Measurements from ENCODE around the gene CD22. TPM values are rescaled to one million over a fixed set of nuclear protein-coding genes. Genes with fewer than 3 reads are reported as not detected.

Gene CD22
- total and polyA plus RNA-seq, 2 donors (not counting 1 experiment from before 2014, with no cell fraction given) = 692 to 1,437 TPM

- no peaks in the 10 kb centered on the region for H3K27me3 Mint-ChIP-seq
- Histone ChIP-seq H3K9me3 (ENCODE audit: control extremely low read depth in 1 of 3, control insufficient read depth in 2 of 3, insufficient read depth in 1 of 3, low read length in 2 of 3) (no peaks in the 10 kb centered on the region), H3K4me1 (ENCODE audit: control insufficient read depth in 2 of 2, insufficient read depth in 2 of 2, low read length in 2 of 2) (peaks cover 72 to 91% of the 10 kb centered on the region in 2 donors), H3K4me3 (ENCODE audit: control extremely low read depth in 1 of 5, extremely low read depth in 1 of 5, insufficient read depth in 1 of 5, low read depth in 2 of 5, low read length in 4 of 5) (no peak overlapping the region), H3K27me3 (replicated peaks in 1 of 4; ENCODE audit: control extremely low read depth in 1 of 4, control insufficient read depth in 3 of 4, insufficient read depth in 4 of 4, low read length in 3 of 4) (no peaks in the 10 kb centered on the region), H3K27ac (ENCODE audit: low read length in 2 of 2) (no peak overlapping the region), H3K36me3 (replicated peaks in 1 of 2; ENCODE audit: control extremely low read depth in 1 of 2, control insufficient read depth in 1 of 2, extremely low read depth in 1 of 2, insufficient read depth in 2 of 2, low read length in 1 of 2) (peaks cover 7 to 93% of the 10 kb centered on the region in 2 experiments), H2AFZ (ENCODE audit: insufficient read depth, low read depth, low read length, poor library complexity, severe bottlenecking) (no peak overlapping the region), H4K20me1 (ENCODE audit: control insufficient read depth, insufficient read depth, low read length, poor library complexity, severe bottlenecking) (peaks cover 100% of the 10 kb centered on the region), H3K79me2 (ENCODE audit: control insufficient read depth, insufficient read depth, low read length) (peaks cover 55% of the 10 kb centered on the region), H3K9ac (ENCODE audit: low read length) (no peak overlapping the region), H3K4me2 (replicated peaks; ENCODE audit: low read depth, low read length, poor library complexity, severe bottlenecking) (no peak overlapping the region)
- DNase-seq = no peak
- intact Hi-C loops (cut with micrococcal nuclease) = loop anchor here (10.0 kb wide), 1 partner anchor 374 kb away; the partner anchor contains the start of gene KMT2B
- H3K4me3 Mint-ChIP-seq = no peak overlapping the region
- TF ChIP-seq EZH2 (IDR thresholded peaks at IDR 0.05; ENCODE audit: borderline replicate concordance, insufficient read depth, low read depth, low read length, poor library complexity, severe bottlenecking) (no peak), CTCF (IDR thresholded peaks at IDR 0.05) (no peak)
- ChIA-PET CTCF (interaction anchor here (0.7 to 1.7 kb wide), 2 partner anchors 13 to 23 kb away, joined by 3 to 7 read pairs; no protein-coding TSS in a partner anchor), POLR2A (no interaction called here)
- H3K27ac Mint-ChIP-seq = peak overlapping the region; percentile 41
- no peaks in the 10 kb centered on the region for H3K9me3 Mint-ChIP-seq (ENCODE audit: insufficient read depth)
- no peak for ATAC-seq (ENCODE audit: low read depth)
- 96% methylated on average over 8 of the region's 11 CpGs for WGBS (ENCODE audit: insufficient coverage)
- peaks cover 76% of the 10 kb centered on the region for H3K4me1 Mint-ChIP-seq
Observed at GRCh38 chr19:35340431-35340830, 11.4 kb downstream of the CD22 start.

GRCh38 chr19:35341006-35341405 is 12.0 kb downstream of the CD22 start:
- Histone ChIP-seq H2AFZ (ENCODE audit: insufficient read depth, low read depth, low read length, poor library complexity, severe bottlenecking) (no peak overlapping the region), H3K4me3 (ENCODE audit: control extremely low read depth in 1 of 5, extremely low read depth in 1 of 5, insufficient read depth in 1 of 5, low read depth in 2 of 5, low read length in 4 of 5) (no peak overlapping the region)
- POLR2A ChIA-PET = no interaction called here

More at GRCh38 chr19:35341006-35341405, 12.0 kb downstream of the CD22 start:
- peaks cover 72 to 91% of the 10 kb centered on the region in 2 donors for H3K4me1 ChIP-seq (ENCODE audit: control insufficient read depth in 2 of 2, insufficient read depth in 2 of 2, low read length in 2 of 2)
- Mint-ChIP-seq H3K9me3 (ENCODE audit: insufficient read depth) (no peaks in the 10 kb centered on the region), H3K4me3 (no peak overlapping the region), H3K27me3 (no peaks in the 10 kb centered on the region), H3K4me1 (peaks cover 76% of the 10 kb centered on the region), H3K27ac (peak overlapping the region; percentile 83)
- no peaks in the 10 kb centered on the region for H3K27me3 ChIP-seq (replicated peaks in 1 of 4; ENCODE audit: control extremely low read depth in 1 of 4, control insufficient read depth in 3 of 4, insufficient read depth in 4 of 4, low read length in 3 of 4)
- no peak for TF ChIP-seq CTCF (IDR thresholded peaks at IDR 0.05)
- TF ChIP-seq EZH2 (IDR thresholded peaks at IDR 0.05; ENCODE audit: borderline replicate concordance, insufficient read depth, low read depth, low read length, poor library complexity, severe bottlenecking) = no peak
- no peak overlapping the region for H3K9ac ChIP-seq (ENCODE audit: low read length)
- H4K20me1 ChIP-seq (ENCODE audit: control insufficient read depth, insufficient read depth, low read length, poor library complexity, severe bottlenecking) = peaks cover 100% of the 10 kb centered on the region
- H3K27ac ChIP-seq (ENCODE audit: low read length in 2 of 2) = peak overlapping the region in 1 of 2 donors; percentile 32
- ATAC-seq (ENCODE audit: low read depth) (no peak), DNase-seq (no peak)
- H3K4me2 ChIP-seq (replicated peaks; ENCODE audit: low read depth, low read length, poor library complexity, severe bottlenecking) = no peak overlapping the region
- peaks cover 7 to 93% of the 10 kb centered on the region in 2 experiments for H3K36me3 ChIP-seq (replicated peaks in 1 of 2; ENCODE audit: control extremely low read depth in 1 of 2, control insufficient read depth in 1 of 2, extremely low read depth in 1 of 2, insufficient read depth in 2 of 2, low read length in 1 of 2)
- peaks cover 49% of the 10 kb centered on the region for H3K79me2 ChIP-seq (ENCODE audit: control insufficient read depth, insufficient read depth, low read length)
- intact Hi-C loops (cut with micrococcal nuclease) = loop anchor here (10.0 kb wide), 1 partner anchor 374 kb away; the partner anchor contains the start of gene KMT2B
- no peaks in the 10 kb centered on the region for H3K9me3 ChIP-seq (ENCODE audit: control extremely low read depth in 1 of 3, control insufficient read depth in 2 of 3, insufficient read depth in 1 of 3, low read length in 2 of 3)
- WGBS (ENCODE audit: insufficient coverage) = 97% methylated on average over 14 of the region's 16 CpGs
- CTCF ChIA-PET = interaction anchor here (0.7 to 1.1 kb wide), 2 partner anchors 12 to 345 kb away, joined by 3 read pairs; no protein-coding TSS in a partner anchor
